Measurements from ENCODE around the gene F13A1. TPM values are rescaled to one million over a fixed set of nuclear protein-coding genes. Genes with fewer than 3 reads are reported as not detected.

The F13A1 gene
- total RNA-seq, 2 donors from 2014 or later, result not detected

DNA sequence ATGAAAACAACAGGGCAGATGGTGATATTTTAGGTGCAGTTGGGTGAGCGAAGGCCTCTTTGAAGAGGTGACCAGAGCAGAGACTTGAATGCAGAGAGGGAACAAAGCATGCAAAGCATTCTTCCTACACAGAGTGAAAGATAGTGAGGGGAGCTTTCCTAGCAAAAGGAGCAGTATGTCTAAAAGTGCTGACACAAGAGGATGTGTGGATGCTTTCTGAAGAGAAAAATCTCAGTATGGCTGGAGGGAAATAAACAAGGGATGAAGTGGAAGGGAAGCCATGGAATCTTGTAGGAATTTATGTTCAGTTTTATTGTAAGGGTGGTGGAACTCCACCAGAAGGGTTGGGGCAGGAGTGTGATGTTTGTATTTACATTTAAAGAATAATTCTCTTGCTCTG, 128.6 kb downstream of the F13A1 start:
- no peak overlapping the region for H3K4me3 Mint-ChIP-seq
- peaks cover 2 to 3% of the 10 kb centered on the region in 2 donors for H3K9me3 Mint-ChIP-seq
- H3K27ac Mint-ChIP-seq, result no peak overlapping the region
- peaks cover 37% of the 10 kb centered on the region for H3K27me3 Mint-ChIP-seq (ENCODE audit: low read depth)
- no peaks in the 10 kb centered on the region for H3K4me1 Mint-ChIP-seq (ENCODE audit: low read depth)
- DNase-seq, result no peak
- no peaks in the 10 kb centered on the region for H3K36me3 Mint-ChIP-seq (ENCODE audit: insufficient read depth in 2 of 2)
- no peak for ATAC-seq (replicated peaks in 1 of 2)

DNA sequence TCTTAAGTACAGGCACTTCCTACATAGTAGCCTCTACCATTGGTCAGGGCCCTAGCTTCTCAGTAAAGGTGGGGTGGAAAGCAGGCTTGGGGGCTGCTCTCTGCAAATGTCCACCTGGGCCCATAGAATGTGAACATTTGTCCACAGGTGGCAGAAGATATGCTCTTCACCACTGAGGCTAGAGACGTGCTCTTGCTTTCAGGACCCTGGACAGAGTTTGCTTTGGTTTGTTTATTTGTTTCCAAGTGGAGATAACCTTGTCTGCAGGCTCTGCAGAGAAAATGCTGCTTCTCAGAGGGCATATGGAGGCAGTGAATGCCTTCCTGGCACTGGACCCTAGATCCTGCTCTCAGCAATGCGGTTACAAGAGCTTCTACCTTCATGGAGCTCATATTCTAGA, 129.0 kb downstream of the F13A1 start:
- DNase-seq (no peak), ATAC-seq (replicated peaks in 1 of 2) (no peak)
- no peaks in the 10 kb centered on the region for H3K36me3 Mint-ChIP-seq (ENCODE audit: insufficient read depth in 2 of 2)

DNA sequence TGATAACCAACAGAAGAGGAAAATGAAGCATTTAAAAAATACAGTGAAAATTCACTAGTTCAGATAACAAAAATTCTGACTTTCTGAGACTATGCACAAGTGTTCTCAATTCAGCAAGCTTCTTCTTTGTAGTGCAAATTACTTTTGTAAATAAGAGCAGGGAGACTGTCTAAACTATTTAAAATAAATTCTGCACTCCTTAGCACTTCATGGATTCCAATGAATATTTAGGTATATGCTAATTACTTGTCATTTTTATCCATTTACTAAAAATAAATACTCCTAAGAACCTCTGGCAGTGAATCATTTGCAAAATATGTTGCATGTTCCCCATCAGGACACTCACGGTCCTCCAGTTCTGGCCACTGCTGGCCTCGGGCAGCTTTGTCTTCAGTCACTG, 139.8 kb downstream of the F13A1 start:
- H3K4me1 Mint-ChIP-seq (ENCODE audit: low read depth), result no peaks in the 10 kb centered on the region
- no peaks in the 10 kb centered on the region for H3K36me3 Mint-ChIP-seq (ENCODE audit: insufficient read depth in 2 of 2)
- no peak for DNase-seq
- no peak overlapping the region for H3K4me3 Mint-ChIP-seq
- ATAC-seq (replicated peaks in 1 of 2), result no peak
- H3K27me3 Mint-ChIP-seq (ENCODE audit: low read depth), result peaks cover 15% of the 10 kb centered on the region
- H3K27ac Mint-ChIP-seq, result no peak overlapping the region
- H3K9me3 Mint-ChIP-seq, result no peaks in the 10 kb centered on the region

More for the DNA sequence above, 129.0 kb downstream of the F13A1 start:
- peaks cover 2 to 4% of the 10 kb centered on the region in 2 donors for H3K9me3 Mint-ChIP-seq
- peaks cover 37% of the 10 kb centered on the region for H3K27me3 Mint-ChIP-seq (ENCODE audit: low read depth)
- H3K27ac Mint-ChIP-seq, result no peak overlapping the region
- H3K4me1 Mint-ChIP-seq (ENCODE audit: low read depth), result no peaks in the 10 kb centered on the region
- no peak overlapping the region for H3K4me3 Mint-ChIP-seq

DNA sequence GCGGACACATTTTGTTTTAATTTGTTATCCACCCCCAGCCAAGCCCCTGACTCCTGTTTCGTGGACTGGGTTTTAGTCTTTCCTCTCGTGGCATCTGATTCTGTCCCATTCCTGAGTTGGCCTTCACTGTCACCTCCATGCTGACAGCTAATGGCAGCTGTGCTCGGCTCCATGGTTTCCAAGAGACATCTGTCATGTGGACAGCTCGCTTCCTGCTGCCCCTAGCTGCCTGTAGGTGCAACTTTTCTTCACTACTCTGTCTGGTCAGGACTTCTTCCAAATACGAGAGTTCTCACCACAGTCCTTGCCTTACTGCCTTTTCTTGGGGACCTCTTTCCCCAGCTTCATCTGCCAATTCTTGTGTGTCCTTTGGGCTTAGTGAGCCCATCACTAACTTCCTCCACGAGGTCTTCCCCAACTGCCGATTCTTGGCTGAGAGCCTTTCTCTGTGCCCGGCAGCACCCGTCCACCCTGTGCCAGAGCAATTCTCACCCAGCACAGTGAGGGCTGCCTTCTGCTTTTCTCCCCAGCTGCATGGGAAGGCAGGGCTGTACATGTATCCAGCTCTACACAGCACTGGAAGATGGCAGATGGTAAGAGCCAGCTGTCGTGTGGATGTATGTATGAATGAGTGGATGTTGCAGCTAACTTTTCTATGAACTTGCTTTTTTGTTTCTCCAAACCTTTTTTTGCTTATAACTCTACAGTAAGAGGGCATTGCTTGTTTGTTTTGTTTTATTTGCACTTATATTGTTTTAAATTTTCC, 140.4 kb downstream of the F13A1 start:
- no peaks in the 10 kb centered on the region for H3K36me3 Mint-ChIP-seq (ENCODE audit: insufficient read depth in 2 of 2)
- ATAC-seq (replicated peaks in 1 of 2), result no peak
- peaks cover 15% of the 10 kb centered on the region for H3K27me3 Mint-ChIP-seq (ENCODE audit: low read depth)
- H3K27ac Mint-ChIP-seq, result no peak overlapping the region
- H3K4me3 Mint-ChIP-seq, result no peak overlapping the region
- H3K4me1 Mint-ChIP-seq (ENCODE audit: low read depth), result no peaks in the 10 kb centered on the region
- no peaks in the 10 kb centered on the region for H3K9me3 Mint-ChIP-seq
- DNase-seq, result no peak

DNA sequence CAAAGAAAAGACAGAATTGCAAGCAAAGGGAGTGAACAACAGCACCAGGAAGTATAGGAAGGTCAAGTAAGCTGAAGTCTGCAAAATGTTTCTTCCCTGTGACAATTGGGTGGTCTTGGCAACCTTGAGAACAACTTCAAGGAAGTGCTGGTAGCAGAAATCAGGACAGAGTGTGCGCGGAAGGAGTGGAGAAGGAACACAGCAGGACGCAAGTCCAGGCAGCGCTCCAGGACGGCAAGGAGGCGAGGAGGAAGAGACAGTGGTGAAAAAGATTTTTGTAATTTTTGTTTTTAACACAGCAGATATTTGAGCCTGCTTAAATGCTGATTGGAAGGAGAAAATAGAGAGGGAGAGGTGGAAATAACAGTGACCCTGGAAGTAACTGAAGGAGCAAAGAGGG, 141.7 kb downstream of the F13A1 start:
- Mint-ChIP-seq H3K4me1 (ENCODE audit: low read depth) (no peaks in the 10 kb centered on the region), H3K4me3 (no peak overlapping the region), H3K27ac (no peak overlapping the region), H3K36me3 (ENCODE audit: insufficient read depth in 2 of 2) (no peaks in the 10 kb centered on the region), H3K27me3 (ENCODE audit: low read depth) (peaks cover 15% of the 10 kb centered on the region), H3K9me3 (no peaks in the 10 kb centered on the region)
- no peak for DNase-seq
- ATAC-seq (replicated peaks in 1 of 2), result no peak

DNA sequence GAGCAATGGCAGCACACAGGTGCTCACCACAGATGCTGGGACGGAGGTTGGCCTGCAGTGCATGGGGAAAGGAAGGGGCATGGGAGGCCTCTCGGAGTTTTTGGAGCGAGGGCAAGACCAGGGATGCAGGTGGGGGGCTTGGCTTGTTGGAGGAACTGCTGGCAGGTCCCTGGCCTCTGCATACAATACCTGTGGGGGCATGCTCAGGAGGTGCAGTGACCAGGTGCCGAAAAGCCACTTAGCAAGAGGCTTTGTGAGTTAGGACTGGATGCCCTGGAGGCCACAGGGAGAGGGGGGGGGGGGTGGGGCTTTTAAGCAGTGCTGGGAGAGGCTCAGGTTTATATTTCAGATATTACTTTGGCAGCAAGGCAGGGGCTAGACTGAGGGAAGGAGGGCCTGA, 142.7 kb downstream of the F13A1 start:
- peaks cover 15% of the 10 kb centered on the region for H3K27me3 Mint-ChIP-seq (ENCODE audit: low read depth)
- no peak overlapping the region for H3K27ac Mint-ChIP-seq
- no peaks in the 10 kb centered on the region for H3K36me3 Mint-ChIP-seq (ENCODE audit: insufficient read depth in 2 of 2)
- ATAC-seq (replicated peaks in 1 of 2), result no peak
- no peaks in the 10 kb centered on the region for H3K9me3 Mint-ChIP-seq
- H3K4me3 Mint-ChIP-seq, result no peak overlapping the region
- DNase-seq, result no peak
- H3K4me1 Mint-ChIP-seq (ENCODE audit: low read depth), result no peaks in the 10 kb centered on the region

DNA sequence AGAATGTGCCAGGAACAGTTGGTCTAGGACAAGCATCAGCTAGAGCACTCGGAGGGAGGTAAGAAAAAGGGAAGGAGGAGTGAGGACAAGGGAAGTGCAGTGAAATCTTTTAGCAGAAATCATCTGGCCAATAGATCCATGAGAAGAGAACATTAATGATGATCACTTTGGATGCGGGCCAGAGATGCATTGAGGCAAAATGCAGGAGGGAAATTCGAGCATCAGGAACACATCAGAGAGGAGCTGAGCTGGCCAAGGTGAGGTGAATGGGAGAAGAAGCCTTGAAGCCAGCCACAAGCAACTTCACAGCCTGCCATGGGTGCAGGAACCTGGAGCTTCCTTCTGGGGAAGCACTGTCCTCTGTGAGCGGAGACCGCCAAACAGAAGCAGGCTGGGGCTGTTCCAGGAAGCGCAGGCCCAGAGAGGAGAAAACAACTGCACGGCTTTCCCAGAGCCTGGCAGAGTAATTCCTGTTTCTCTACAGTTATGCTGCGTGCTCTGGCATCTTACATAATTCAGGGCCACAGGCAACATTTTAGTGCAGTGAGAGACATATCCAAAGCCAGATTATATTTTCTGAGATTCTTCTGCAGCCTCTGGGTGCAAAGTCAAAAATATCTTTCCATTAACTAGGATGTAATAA, 143.8 kb downstream of the F13A1 start:
- DNase-seq (no peak), ATAC-seq (replicated peaks in 1 of 2) (no peak)
- H3K9me3 Mint-ChIP-seq, result no peaks in the 10 kb centered on the region
- no peak overlapping the region for H3K4me3 Mint-ChIP-seq
- peaks cover 8% of the 10 kb centered on the region for H3K27me3 Mint-ChIP-seq (ENCODE audit: low read depth)
- H3K36me3 Mint-ChIP-seq (ENCODE audit: insufficient read depth in 2 of 2), result no peaks in the 10 kb centered on the region
- no peaks in the 10 kb centered on the region for H3K4me1 Mint-ChIP-seq (ENCODE audit: low read depth)
- no peak overlapping the region for H3K27ac Mint-ChIP-seq

DNA sequence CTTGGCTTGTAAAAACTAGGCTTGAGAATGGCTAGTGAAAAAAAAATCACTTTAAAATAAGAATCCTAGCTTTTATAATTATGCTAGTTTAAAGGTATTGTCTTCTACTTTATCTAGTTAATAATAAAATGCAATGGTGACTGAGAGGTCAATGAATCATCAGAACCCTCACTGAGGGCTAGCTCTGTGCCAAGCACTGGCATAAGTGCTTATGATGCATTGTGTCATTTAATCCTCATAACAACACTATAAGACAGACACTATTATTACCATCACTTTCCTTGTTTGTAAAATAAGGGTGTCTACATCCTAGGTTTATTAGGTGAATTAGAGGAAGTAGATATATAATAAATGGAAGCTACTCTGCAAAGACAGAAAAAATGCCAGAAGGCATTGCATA, 144.3 kb downstream of the F13A1 start:
- DNase-seq, result no peak
- H3K27me3 Mint-ChIP-seq (ENCODE audit: low read depth), result peaks cover 12% of the 10 kb centered on the region

DNA sequence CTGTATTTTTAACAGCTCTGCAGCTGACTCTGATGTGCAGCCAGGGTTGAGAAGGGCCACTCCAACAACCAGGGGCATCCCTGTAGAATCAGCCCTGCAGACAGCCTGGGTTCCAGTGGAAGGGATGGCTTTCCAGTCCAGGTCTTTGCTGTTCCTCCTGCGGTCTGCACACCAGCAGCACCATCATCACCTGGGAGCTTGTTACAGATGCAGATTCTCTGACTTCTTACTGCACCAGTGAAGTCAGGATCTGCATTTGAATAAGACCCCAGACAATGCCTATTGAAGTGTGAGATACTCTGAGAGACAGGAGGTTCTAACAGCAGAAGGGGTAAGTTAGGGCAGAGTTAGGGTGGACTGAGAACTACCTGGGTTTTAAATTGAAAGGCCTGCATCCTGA, 151.3 kb downstream of the F13A1 start:
- Mint-ChIP-seq H3K4me3 (no peak overlapping the region), H3K4me1 (ENCODE audit: low read depth) (no peaks in the 10 kb centered on the region), H3K9me3 (no peaks in the 10 kb centered on the region), H3K27ac (no peak overlapping the region), H3K27me3 (ENCODE audit: low read depth) (peaks cover 16% of the 10 kb centered on the region), H3K36me3 (ENCODE audit: insufficient read depth in 2 of 2) (no peaks in the 10 kb centered on the region)
- ATAC-seq (replicated peaks in 1 of 2) (no peak), DNase-seq (no peak)

More for the DNA sequence above, 144.3 kb downstream of the F13A1 start:
- Mint-ChIP-seq H3K4me1 (ENCODE audit: low read depth) (no peaks in the 10 kb centered on the region), H3K9me3 (no peaks in the 10 kb centered on the region), H3K36me3 (ENCODE audit: insufficient read depth in 2 of 2) (no peaks in the 10 kb centered on the region), H3K27ac (no peak overlapping the region), H3K4me3 (no peak overlapping the region)
- no peak for ATAC-seq (replicated peaks in 1 of 2)

DNA sequence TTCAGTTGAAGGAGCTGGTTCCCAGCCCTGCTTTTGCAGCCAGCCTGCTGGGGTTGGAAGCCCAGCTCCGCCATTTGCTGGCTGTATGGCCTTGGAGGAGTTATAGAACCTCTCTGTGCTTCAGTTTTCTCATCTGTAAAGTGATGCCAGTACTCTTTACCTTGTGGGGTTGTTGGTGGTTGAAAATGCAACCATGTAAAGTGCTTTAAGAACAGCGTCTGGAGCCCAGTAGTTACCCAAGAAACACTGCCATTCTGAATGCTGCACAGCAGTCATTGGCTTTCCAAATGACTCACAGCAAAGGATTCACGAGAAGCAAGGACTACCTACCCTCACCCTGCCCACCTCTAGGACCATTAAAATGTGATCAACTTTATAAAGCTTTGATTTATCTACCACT, 154.4 kb downstream of the F13A1 start:
- H3K4me3 Mint-ChIP-seq, result no peak overlapping the region

DNA sequence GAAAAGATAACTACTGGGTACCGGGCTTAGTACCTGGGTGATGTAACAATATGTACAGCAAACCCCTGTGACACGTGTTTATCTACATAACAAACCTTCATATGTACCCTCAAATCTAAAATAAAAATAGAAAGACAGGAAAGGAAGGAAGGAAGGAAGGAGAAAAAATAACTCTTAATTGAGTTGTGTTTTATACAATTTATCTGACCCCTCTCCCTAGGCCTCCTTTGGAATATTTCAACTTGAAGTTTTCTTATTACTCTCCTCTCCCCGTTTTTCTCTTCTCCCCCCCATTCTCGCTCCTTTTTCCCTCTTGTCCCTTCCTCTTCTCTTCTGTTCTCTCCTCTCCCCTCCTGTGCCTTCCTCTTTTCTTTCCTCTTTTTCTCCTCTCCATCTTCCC, 156.1 kb downstream of the F13A1 start:
- ATAC-seq (replicated peaks in 1 of 2) (no peak), DNase-seq (no peak)
- no peaks in the 10 kb centered on the region for H3K4me1 Mint-ChIP-seq (ENCODE audit: low read depth)
- H3K9me3 Mint-ChIP-seq, result no peaks in the 10 kb centered on the region
- no peaks in the 10 kb centered on the region for H3K36me3 Mint-ChIP-seq (ENCODE audit: insufficient read depth in 2 of 2)
- H3K4me3 Mint-ChIP-seq, result no peak overlapping the region
- H3K27ac Mint-ChIP-seq, result no peak overlapping the region
- peaks cover 16% of the 10 kb centered on the region for H3K27me3 Mint-ChIP-seq (ENCODE audit: low read depth)

More for the DNA sequence above, 154.4 kb downstream of the F13A1 start:
- H3K27me3 Mint-ChIP-seq (ENCODE audit: low read depth), result peaks cover 17% of the 10 kb centered on the region
- H3K27ac Mint-ChIP-seq, result no peak overlapping the region
- no peaks in the 10 kb centered on the region for H3K36me3 Mint-ChIP-seq (ENCODE audit: insufficient read depth in 2 of 2)
- no peak for DNase-seq
- ATAC-seq (replicated peaks in 1 of 2), result no peak
- no peaks in the 10 kb centered on the region for H3K9me3 Mint-ChIP-seq
- no peaks in the 10 kb centered on the region for H3K4me1 Mint-ChIP-seq (ENCODE audit: low read depth)

DNA sequence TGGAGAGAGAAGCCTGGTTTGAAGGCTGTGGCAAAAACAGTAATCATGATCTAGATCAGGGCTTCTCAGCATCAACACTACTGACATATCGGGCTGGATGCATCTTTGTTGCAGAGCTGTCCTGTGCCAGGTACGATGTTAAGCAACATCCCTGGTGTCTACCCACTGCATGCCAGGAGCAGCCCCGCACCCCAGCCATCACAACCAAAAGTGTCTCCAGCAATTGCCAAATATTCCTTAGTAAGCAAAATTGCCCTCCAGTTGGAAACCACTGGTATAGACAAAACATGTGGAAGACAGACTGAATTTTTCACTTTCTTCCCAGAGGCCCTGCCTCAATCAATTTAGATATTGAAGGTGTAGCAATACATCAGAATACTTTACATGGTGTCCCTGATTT, 166.1 kb downstream of the F13A1 start:
- Mint-ChIP-seq H3K27ac (no peak overlapping the region), H3K36me3 (ENCODE audit: insufficient read depth in 2 of 2) (no peaks in the 10 kb centered on the region), H3K9me3 (no peaks in the 10 kb centered on the region), H3K4me3 (no peak overlapping the region), H3K4me1 (ENCODE audit: low read depth) (no peaks in the 10 kb centered on the region), H3K27me3 (ENCODE audit: low read depth) (peaks cover 12% of the 10 kb centered on the region)
- no peak for ATAC-seq (replicated peaks in 1 of 2)
- DNase-seq, result no peak

DNA sequence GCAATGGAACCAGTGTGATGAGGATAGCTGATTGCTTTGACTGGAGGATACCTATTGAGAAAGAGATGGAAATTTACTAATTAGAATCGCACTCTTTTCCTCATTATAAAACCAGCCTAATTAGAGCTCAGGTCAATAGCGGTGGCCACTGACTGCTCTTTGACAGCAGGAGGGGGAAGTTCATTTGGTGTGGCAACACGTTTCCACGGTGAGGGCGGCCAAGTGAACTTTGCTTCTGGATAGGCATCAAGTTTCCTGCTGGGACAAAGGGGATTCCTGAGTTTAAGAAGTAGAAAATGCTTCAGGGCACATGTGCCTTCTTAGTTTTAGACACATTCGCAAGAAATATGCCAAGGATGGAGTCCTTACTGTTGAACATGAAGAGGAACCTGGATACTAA, 168.4 kb downstream of the F13A1 start:
- no peak for ATAC-seq (replicated peaks in 1 of 2)
- H3K27ac Mint-ChIP-seq, result no peak overlapping the region

More for the DNA sequence above, 168.4 kb downstream of the F13A1 start:
- Mint-ChIP-seq H3K36me3 (ENCODE audit: insufficient read depth in 2 of 2) (no peaks in the 10 kb centered on the region), H3K27me3 (ENCODE audit: low read depth) (peaks cover 27% of the 10 kb centered on the region), H3K4me1 (ENCODE audit: low read depth) (no peaks in the 10 kb centered on the region), H3K4me3 (no peak overlapping the region), H3K9me3 (no peaks in the 10 kb centered on the region)
- DNase-seq, result no peak

All from activated T-cell treated with anti-CD3 and anti-CD28 coated beads, Interleukin-2, amount 50 U/mL, for 72 hours (primary cell).